Duodenal mucosa (tissue), 2 donors: Measurements from ENCODE around the gene PPP4R3C.
"Not testable (repeated sequence)": the region's sequence is repeated elsewhere in the genome, so short reads cannot be mapped to it uniquely, and the experiment has no call there.

Experiments used
- H3K27ac ChIP-seq: one replicate; pipeline ENCODE4 v1.7.0; 2013; ENCODE audit warnings: low read depth, low read length
- H3K27me3 ChIP-seq, 2 donors: one replicate each; pipeline ENCODE4 v1.7.0; 2013; ENCODE audit warnings: low read length in 2 of 2, control low read depth in 1 of 2; ENCODE audit not compliant: insufficient read depth in 2 of 2, control insufficient read depth in 1 of 2
- H3K36me3 ChIP-seq, 2 donors: one replicate each; pipeline ENCODE4 v1.7.0; 2013; ENCODE audit warnings: low read length in 2 of 2, control low read depth in 1 of 2; ENCODE audit not compliant: insufficient read depth in 2 of 2, control insufficient read depth in 1 of 2
- H3K4me1 ChIP-seq, 2 donors: one replicate each; pipeline ENCODE4 v1.7.0; 2013; ENCODE audit warnings: low read length in 2 of 2, control low read depth in 1 of 2; ENCODE audit not compliant: insufficient read depth in 2 of 2, control insufficient read depth in 1 of 2
- H3K4me3 ChIP-seq, 2 donors: one replicate each; pipeline ENCODE4 v1.7.0; 2013; ENCODE audit warnings: low read length in 2 of 2, low read depth in 1 of 2
- H3K9ac ChIP-seq, 2 donors: one replicate each; pipeline ENCODE4 v1.7.0; 2013; ENCODE audit warnings: low read length in 2 of 2, low read depth in 1 of 2
- H3K9me3 ChIP-seq, 2 donors: one replicate each; pipeline ENCODE4 v1.7.0; 2013; ENCODE audit warnings: low read length in 2 of 2, control low read depth in 1 of 2; ENCODE audit not compliant: control insufficient read depth in 1 of 2

Gene PPP4R3C

DNA sequence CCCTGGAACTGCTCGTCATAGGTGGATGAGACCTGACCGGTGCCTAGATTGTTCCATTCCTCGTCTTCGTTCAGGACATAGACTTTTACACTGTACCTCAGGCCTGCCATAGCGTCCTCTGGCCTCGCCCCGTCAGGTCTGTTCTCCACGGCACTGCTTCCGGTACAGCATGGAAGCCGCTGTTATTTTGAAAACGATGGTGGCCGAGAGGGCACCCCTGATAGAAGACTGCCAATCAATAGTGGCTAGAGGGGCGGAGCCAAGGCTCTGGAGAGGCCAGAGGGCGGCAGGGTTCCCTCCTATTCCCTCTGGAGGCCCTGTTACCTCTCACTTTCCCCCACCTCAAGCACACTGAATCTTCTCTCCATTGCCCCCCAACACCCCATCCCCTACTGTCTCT, at the start of gene PPP4R3C:
Gene PPP4R3C (minus strand): TSS at position 155 of the 400 bp plus-strand sequence. CDS start 45 bp downstream, at position 110.
- H3K36me3 ChIP-seq, result no peaks in the 10 kb centered on the region
- no peaks in the 10 kb centered on the region for H3K27me3 ChIP-seq
- no peaks in the 10 kb centered on the region for H3K9me3 ChIP-seq
- H3K9ac ChIP-seq, result no peak within 1 kb of the TSS
- no peaks in the 10 kb centered on the region for H3K4me1 ChIP-seq
- H3K27ac ChIP-seq, result no peak within 1 kb of the TSS
- no peak within 1 kb of the TSS for H3K4me3 ChIP-seq

DNA sequence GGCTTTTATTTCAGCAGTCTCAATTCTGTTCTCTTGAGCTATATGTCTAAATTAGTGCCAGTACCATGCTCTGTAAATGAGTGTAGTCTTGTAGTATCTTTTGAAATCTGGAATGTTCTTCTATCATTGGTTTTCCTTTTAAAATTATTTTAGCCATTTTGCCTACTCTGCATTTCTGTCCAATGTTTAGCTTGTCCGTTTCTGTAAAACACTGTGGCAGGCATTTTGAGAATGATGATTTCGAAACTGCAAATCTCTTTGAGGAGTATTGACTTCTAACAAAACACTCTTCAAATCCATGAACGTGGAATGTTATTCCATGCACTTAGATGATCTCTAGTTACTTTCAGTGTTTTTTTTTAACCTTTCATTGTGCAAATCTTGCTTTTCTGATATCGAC, 28.3 kb upstream of the PPP4R3C start:
- Histone ChIP-seq H3K9me3 (no peaks in the 10 kb centered on the region), H3K9ac (no peak overlapping the region), H3K27ac (no peak overlapping the region), H3K4me3 (no peak overlapping the region), H3K36me3 (no peaks in the 10 kb centered on the region), H3K4me1 (no peaks in the 10 kb centered on the region), H3K27me3 (no peaks in the 10 kb centered on the region)

DNA sequence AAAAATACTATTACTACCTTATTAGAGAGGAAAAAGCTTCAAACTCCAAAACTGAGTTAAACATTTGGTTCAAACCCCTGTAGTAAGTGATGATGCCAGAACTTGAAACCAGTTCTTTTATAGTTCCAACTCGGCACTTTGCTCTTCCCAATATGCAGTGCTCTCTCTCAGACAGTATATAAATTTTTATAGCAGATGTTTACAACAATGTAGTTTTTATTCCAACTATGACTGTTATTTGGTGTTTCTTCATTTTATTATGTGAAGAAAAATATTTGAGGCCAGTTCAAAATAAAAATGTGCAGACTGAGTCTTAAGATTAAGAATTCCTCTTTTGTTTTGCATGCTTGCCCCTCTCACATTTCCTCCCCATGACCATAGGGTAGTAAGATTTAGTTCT, 2.9 kb upstream of the PPP4R3C start:
- Histone ChIP-seq H3K27me3 (no peaks in the 10 kb centered on the region), H3K27ac (no peak overlapping the region)

DNA sequence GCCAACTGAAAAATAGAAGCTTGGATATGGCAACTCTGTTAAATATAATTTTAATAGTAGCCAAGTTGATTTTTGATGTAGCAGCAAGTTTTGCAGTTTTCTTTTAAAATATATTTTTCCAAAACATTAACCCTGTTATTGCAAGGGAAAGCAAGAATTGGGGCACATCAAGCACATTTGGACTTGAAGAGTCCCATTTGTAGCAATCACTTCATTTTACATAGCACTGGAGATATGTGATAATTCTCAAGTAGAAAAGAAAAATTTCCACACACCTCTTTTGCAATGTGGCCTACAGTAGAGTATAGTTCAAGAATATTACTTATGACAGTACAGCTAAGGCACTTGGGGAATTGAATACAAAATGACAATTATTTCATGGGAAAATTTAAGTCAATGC, 1.9 kb upstream of the PPP4R3C start:
- no peak overlapping the region for H3K4me3 ChIP-seq
- H3K9me3 ChIP-seq, result no peaks in the 10 kb centered on the region
- no peak overlapping the region for H3K27ac ChIP-seq
- no peak overlapping the region for H3K9ac ChIP-seq
- no peaks in the 10 kb centered on the region for H3K27me3 ChIP-seq
- no peaks in the 10 kb centered on the region for H3K36me3 ChIP-seq
- no peaks in the 10 kb centered on the region for H3K4me1 ChIP-seq

More for the DNA sequence above, 2.9 kb upstream of the PPP4R3C start:
- Histone ChIP-seq H3K4me3 (no peak overlapping the region), H3K36me3 (no peaks in the 10 kb centered on the region), H3K9me3 (no peaks in the 10 kb centered on the region), H3K9ac (no peak overlapping the region), H3K4me1 (no peaks in the 10 kb centered on the region)

DNA sequence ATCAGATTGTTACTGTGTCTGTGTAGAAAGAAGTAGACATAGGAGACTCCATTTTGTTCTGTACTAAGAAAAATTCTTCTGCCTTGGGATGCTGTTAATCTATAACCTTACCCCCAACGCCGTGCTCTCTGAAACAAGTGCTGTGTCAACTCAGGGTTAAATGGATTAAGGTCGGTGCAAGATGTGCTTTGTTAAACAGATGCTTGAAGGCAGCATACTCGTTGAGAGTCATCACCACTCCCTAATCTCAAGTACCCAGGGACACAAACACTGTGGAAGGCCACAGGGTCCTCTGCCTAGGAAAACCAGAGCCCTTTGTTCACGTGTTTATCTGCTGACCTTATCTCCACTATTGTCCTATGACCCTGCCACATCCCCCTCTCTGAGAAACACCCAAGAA, 4.0 kb downstream of the PPP4R3C start:
- not testable (repeated sequence) for H3K4me1 ChIP-seq, H3K36me3 ChIP-seq, H3K27ac ChIP-seq, H3K9me3 ChIP-seq, H3K9ac ChIP-seq, H3K4me3 ChIP-seq, H3K27me3 ChIP-seq

DNA sequence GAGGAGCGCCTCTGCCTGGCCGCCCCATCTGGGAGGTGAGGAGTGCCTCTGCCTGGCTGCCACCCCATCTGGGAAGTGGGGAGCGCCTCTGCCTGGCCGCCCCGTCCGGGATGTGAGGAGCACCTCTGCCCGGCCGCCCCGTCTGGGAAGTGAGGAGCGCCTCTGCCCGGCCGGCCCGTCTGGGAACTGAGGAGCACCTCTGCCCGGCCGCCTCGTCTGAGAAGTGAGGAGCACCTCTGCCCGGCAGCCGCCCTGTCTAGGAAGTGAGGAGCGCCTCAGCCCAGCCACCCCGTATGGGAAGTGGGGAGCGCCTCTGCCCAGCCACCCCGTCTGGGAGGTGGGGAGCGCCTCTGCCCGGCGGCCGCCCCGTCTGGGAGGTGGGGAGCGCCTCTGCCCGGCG, 4.6 kb downstream of the PPP4R3C start:
- not testable (repeated sequence) for H3K4me3 ChIP-seq, H3K36me3 ChIP-seq, H3K9ac ChIP-seq, H3K27me3 ChIP-seq, H3K27ac ChIP-seq, H3K9me3 ChIP-seq, H3K4me1 ChIP-seq

DNA sequence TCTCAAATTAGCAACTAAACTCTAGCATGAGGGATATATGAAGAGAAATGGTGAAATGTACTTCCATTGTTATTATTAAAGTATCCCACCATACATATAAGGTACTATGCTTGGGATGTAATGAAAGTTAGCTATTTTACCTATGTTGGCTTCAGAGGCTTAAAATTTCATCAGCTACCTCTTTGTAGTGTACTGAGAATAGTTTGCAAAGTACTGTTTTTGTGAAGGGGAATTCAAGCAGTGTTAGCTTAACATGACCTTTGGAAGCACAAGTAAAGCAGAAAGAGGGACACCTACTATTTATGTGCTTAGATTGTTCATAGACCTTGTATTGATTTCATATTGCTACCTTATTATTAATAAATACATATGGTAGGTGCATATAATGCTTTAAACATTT, 11.8 kb downstream of the PPP4R3C start:
- no peaks in the 10 kb centered on the region for H3K36me3 ChIP-seq

DNA sequence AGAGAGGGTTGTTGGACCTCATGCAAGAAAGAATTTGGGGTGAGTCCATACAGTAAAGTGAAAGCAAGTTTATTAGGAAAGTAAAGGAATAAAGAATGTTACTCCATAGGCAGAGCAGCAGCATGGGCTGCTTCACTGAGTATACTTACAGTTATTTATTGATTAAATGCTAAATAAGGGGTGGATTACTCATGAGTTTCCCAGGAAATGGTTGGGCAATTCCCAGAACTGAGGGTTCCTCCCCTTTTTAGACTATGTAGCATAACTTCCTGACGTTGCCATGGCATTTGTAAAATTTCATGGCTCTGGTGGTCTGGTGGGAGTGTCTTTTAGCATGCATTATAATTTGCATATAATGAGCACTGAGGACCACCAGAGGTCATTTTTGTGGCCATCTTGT, 16.7 kb downstream of the PPP4R3C start:
- Histone ChIP-seq H3K4me3 (no peak overlapping the region), H3K27me3 (no peaks in the 10 kb centered on the region), H3K9ac (no peak overlapping the region), H3K4me1 (no peaks in the 10 kb centered on the region), H3K36me3 (no peaks in the 10 kb centered on the region), H3K27ac (no peak overlapping the region), H3K9me3 (no peaks in the 10 kb centered on the region)

More for the DNA sequence above, 11.8 kb downstream of the PPP4R3C start:
- Histone ChIP-seq H3K27ac (no peak overlapping the region), H3K9ac (no peak overlapping the region), H3K4me3 (no peak overlapping the region), H3K27me3 (no peaks in the 10 kb centered on the region), H3K9me3 (no peaks in the 10 kb centered on the region), H3K4me1 (no peaks in the 10 kb centered on the region)

DNA sequence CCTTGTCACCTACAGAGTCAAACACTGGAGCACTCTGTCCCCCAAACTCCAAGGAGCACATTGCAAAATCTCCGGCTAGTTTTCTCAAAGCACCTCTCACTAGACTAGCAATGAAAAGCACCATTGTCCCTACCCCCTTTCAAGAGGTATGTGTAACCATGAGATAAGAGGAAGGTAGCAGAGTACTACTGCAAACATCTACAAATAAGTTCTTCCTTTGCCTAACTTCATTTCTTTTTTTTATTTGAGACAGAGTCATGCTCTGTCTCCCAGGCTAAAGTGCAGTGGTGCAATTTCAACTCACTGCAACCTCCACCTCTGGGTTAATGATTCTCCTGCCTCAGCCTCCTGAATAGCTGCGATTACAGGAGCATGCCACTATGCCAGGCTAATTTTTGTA, 17.7 kb downstream of the PPP4R3C start:
- Histone ChIP-seq H3K27me3 (no peaks in the 10 kb centered on the region), H3K4me1 (no peaks in the 10 kb centered on the region), H3K27ac (no peak overlapping the region), H3K4me3 (no peak overlapping the region), H3K9me3 (no peaks in the 10 kb centered on the region), H3K9ac (no peak overlapping the region), H3K36me3 (no peaks in the 10 kb centered on the region)

DNA sequence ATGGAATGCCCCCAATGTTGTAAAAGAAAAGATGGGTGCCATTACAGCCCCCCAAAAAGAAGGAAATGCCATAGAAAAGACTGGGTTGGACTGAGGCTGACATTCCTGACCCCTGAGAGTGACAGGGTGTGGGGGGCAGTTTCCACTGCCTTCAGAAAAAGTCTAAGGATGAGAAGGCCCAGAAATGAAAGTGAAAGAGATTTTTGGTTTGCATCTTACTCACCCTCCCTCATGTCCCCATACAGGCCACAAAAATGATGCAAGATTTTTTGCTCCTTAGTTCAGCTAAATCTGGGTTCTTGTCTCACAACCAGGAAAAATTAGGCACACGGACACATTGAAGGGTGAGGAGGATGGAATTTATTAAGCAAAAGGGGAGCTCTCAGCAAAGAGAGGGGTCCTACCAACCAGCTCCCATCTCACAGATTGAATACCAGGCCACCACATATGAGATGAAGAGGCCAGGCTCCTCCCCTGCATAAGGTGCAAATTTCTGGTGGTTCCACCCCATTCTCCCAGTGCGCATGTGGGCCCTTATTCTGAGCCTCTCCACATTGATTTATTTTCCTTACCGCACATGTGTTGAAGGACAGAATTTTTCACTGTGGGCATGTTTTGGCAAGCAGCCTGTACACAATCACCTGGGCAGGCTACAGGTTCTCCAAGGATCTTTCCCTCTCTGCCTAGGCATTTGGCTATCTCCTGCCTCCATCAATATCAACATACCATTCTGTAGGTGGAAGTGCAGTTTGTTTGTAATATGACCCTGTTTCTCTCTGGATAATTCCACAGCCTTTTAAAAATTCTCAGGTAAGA, 18.8 kb downstream of the PPP4R3C start:
- no peaks in the 10 kb centered on the region for H3K9me3 ChIP-seq
- H3K9ac ChIP-seq, result no peak overlapping the region
- H3K4me1 ChIP-seq, result no peaks in the 10 kb centered on the region
- H3K36me3 ChIP-seq, result no peaks in the 10 kb centered on the region
- H3K4me3 ChIP-seq, result no peak overlapping the region
- no peaks in the 10 kb centered on the region for H3K27me3 ChIP-seq
- H3K27ac ChIP-seq, result no peak overlapping the region
